GM18505 (cell line): Measurements from ENCODE around the gene IKBKG.
"Not testable (repeated sequence)": the region's sequence is repeated elsewhere in the genome, so short reads cannot be mapped to it uniquely, and the experiment has no call there.

Experiments
- ATAC-seq: cut with Tn5 transposase; IDR thresholded peaks from one replicate; pipeline ENCODE4 v1.9.1; 2021; ENCODE audit not compliant: unreplicated experiment
- POLR2A ChIP-seq: IDR thresholded peaks from 4 replicates; pipeline ENCODE4 v1.6.1; 2011; ENCODE audit warnings: borderline replicate concordance; ENCODE audit not compliant: insufficient read depth, insufficient read length; ENCODE audit errors: extremely low read depth

The IKBKG gene

GRCh38 chrX:154605566-154605965 is 58.1 kb downstream of the IKBKG start:
- TF ChIP-seq POLR2A = no peak
- ATAC-seq = no peak

- no peak for ATAC-seq
- TF ChIP-seq POLR2A = no peak
These were observed 60.0 kb downstream of the IKBKG start for GRCh38 chrX:154607370-154607769.

GRCh38 chrX:154607976-154608375 is 60.6 kb downstream of the IKBKG start:
- not testable (repeated sequence) for ATAC-seq

GRCh38 chrX:154608823-154609222 is 61.4 kb downstream of the IKBKG start:
- ATAC-seq = not testable (repeated sequence)

GRCh38 chrX:154611146-154611545 is 63.7 kb downstream of the IKBKG start:
- ATAC-seq = not testable (repeated sequence)

GRCh38 chrX:154613586-154613985 is 66.2 kb downstream of the IKBKG start:
- ATAC-seq = not testable (repeated sequence)
